H9 (cell line): ENCODE measurements around the gene MYOD1. TPM values are rescaled to one million over a fixed set of nuclear protein-coding genes. Genes with fewer than 3 reads are reported as not detected.

Experiments
- DNase-seq: peaks from one replicate; pipeline ENCODE4 v3.0.0-alpha.2; 2017
- H2AFZ ChIP-seq: one replicate; pipeline ENCODE4 v1.6.1; 2013; ENCODE audit warnings: mild to moderate bottlenecking, low read length, control low read depth, moderate library complexity
- H2AK5ac ChIP-seq: 2 replicates; pipeline ENCODE4 v1.6.1; 2013; ENCODE audit warnings: low read length, control low read depth, mixed read lengths; ENCODE audit not compliant: insufficient read length
- H2BK120ac ChIP-seq: one replicate; pipeline ENCODE4 v1.6.1; 2013; ENCODE audit warnings: low read depth, mild to moderate bottlenecking, low read length, control low read depth, inconsistent platforms; ENCODE audit not compliant: poor library complexity, severe bottlenecking
- H2BK12ac ChIP-seq: 2 replicates; pipeline ENCODE4 v1.6.1; 2013; ENCODE audit warnings: low read length, control low read depth, mixed read lengths, low read depth; ENCODE audit not compliant: insufficient read length
- H2BK15ac ChIP-seq: 2 replicates; pipeline ENCODE4 v1.6.1; 2013; ENCODE audit warnings: low read depth, low read length, control low read depth
- H2BK20ac ChIP-seq: one replicate; pipeline ENCODE4 v1.6.1; 2013; ENCODE audit warnings: low read depth, mild to moderate bottlenecking, low read length, control low read depth, inconsistent platforms; ENCODE audit not compliant: poor library complexity, severe bottlenecking
- H2BK5ac ChIP-seq: 2 replicates; pipeline ENCODE4 v1.6.1; 2013; ENCODE audit warnings: low read length, control low read depth, mixed read lengths; ENCODE audit not compliant: insufficient read length
- H3K14ac ChIP-seq: 2 replicates; pipeline ENCODE4 v1.6.1; 2013; ENCODE audit warnings: low read length, control low read depth; ENCODE audit not compliant: insufficient read depth
- H3K18ac ChIP-seq: 2 replicates; pipeline ENCODE4 v1.6.1; 2013; ENCODE audit warnings: low read depth, mild to moderate bottlenecking, mixed read lengths, low read length, control low read depth; ENCODE audit not compliant: insufficient read length
- H3K23ac ChIP-seq: 2 replicates; pipeline ENCODE4 v1.6.1; 2013; ENCODE audit warnings: low read length, control low read depth, mixed read lengths, low read depth; ENCODE audit not compliant: insufficient read length
- H3K23me2 ChIP-seq: 2 replicates; pipeline ENCODE4 v1.6.1; 2013; ENCODE audit warnings: low read depth, mild to moderate bottlenecking, mixed read lengths, low read length, control low read depth; ENCODE audit not compliant: insufficient read length, poor library complexity, severe bottlenecking
- H3K27ac ChIP-seq: 2 replicates; pipeline ENCODE4 v1.5.1; 2013; ENCODE audit warnings: low read length, control low read depth, mixed read lengths, low read depth; ENCODE audit not compliant: insufficient read length
- H3K27me3 ChIP-seq: 2 replicates; pipeline ENCODE4 v1.6.1; 2013; ENCODE audit warnings: low read length, control low read depth, inconsistent platforms; ENCODE audit not compliant: insufficient read depth
- H3K4ac ChIP-seq: 2 replicates; pipeline ENCODE4 v1.6.1; 2013; ENCODE audit warnings: low read depth, mild to moderate bottlenecking, control low read depth, inconsistent platforms, low read length, moderate library complexity
- H3K4me1 ChIP-seq: 2 replicates; pipeline ENCODE4 v1.6.1; 2013; ENCODE audit warnings: low read length, control low read depth, inconsistent platforms; ENCODE audit not compliant: insufficient read depth
- H3K4me2 ChIP-seq: 2 replicates; pipeline ENCODE4 v1.6.1; 2013; ENCODE audit warnings: low read length, control low read depth, mixed read lengths; ENCODE audit not compliant: insufficient read length, insufficient read depth
- H3K56ac ChIP-seq: 2 replicates; pipeline ENCODE4 v1.6.1; 2013; ENCODE audit warnings: low read depth, mild to moderate bottlenecking, mixed read lengths, low read length, control low read depth; ENCODE audit not compliant: insufficient read length
- H3K79me1 ChIP-seq: 2 replicates; pipeline ENCODE4 v1.6.1; 2013; ENCODE audit warnings: low read depth, mild to moderate bottlenecking, moderate library complexity, low read length, control low read depth, inconsistent platforms; ENCODE audit not compliant: insufficient read depth, poor library complexity, severe bottlenecking
- H3K79me2 ChIP-seq: 2 replicates; pipeline ENCODE4 v1.6.1; 2013; ENCODE audit warnings: low read length, control low read depth, inconsistent platforms; ENCODE audit not compliant: insufficient read depth
- H3K9ac ChIP-seq: 2 replicates; pipeline ENCODE4 v1.6.1; 2013; ENCODE audit warnings: low read length, control low read depth, mixed read lengths; ENCODE audit not compliant: insufficient read length; ENCODE audit errors: extremely low read depth
- H3K9me3 ChIP-seq: one replicate; pipeline ENCODE4 v1.6.1; 2013; ENCODE audit warnings: low read depth, low read length, inconsistent platforms; ENCODE audit not compliant: control insufficient read depth
- H3T11ph ChIP-seq: one replicate; pipeline ENCODE4 v1.6.1; 2013; ENCODE audit warnings: mild to moderate bottlenecking, low read length, control low read depth, inconsistent platforms
- H4K20me1 ChIP-seq: one replicate; pipeline ENCODE4 v1.6.1; 2013; ENCODE audit not compliant: control insufficient read depth, insufficient read length, insufficient read depth
- H4K5ac ChIP-seq: 2 replicates; pipeline ENCODE4 v1.6.1; 2013; ENCODE audit warnings: low read depth, mild to moderate bottlenecking, mixed read lengths, low read length, control low read depth; ENCODE audit not compliant: insufficient read length
- H4K8ac ChIP-seq: replicated peaks from 2 replicates; pipeline ENCODE4 v1.6.1; 2013; ENCODE audit warnings: low read length, control low read depth, mixed read lengths, low read depth; ENCODE audit not compliant: insufficient read length
- H4K91ac ChIP-seq: 2 replicates; pipeline ENCODE4 v1.6.1; 2013; ENCODE audit warnings: low read depth, mild to moderate bottlenecking, moderate library complexity, mixed read lengths, low read length, control low read depth; ENCODE audit not compliant: insufficient read length
- H3K27ac Mint-ChIP-seq, 3 experiments: 2 replicates in 2 of 3; 3 replicates in 1 of 3; pipeline ENCODE4 v1.8.0; 2020 to 2021; ENCODE audit warnings: mixed read lengths in 3 of 3, mild to moderate bottlenecking in 1 of 3, moderate library complexity in 1 of 3
- H3K27me3 Mint-ChIP-seq: 2 replicates; pipeline ENCODE4 v1.8.0; 2021; ENCODE audit warnings: low read depth, mild to moderate bottlenecking, moderate library complexity, mixed read lengths
- H3K36me3 Mint-ChIP-seq, 3 experiments: 2 replicates in 2 of 3; 3 replicates in 1 of 3; pipeline ENCODE4 v1.8.0; 2020 to 2021; ENCODE audit warnings: low read depth in 3 of 3, mixed read lengths in 3 of 3; ENCODE audit not compliant: insufficient read depth in 1 of 3
- H3K4me1 Mint-ChIP-seq, 2 experiments: 2 replicates each; pipeline ENCODE4 v1.8.0; 2020; ENCODE audit warnings: mixed read lengths in 2 of 2
- H3K4me3 Mint-ChIP-seq, 2 experiments: 2 replicates in 1 of 2; 3 replicates in 1 of 2; pipeline ENCODE4 v1.8.0; 2020 to 2021; ENCODE audit warnings: mild to moderate bottlenecking in 2 of 2, mixed read lengths in 2 of 2, moderate library complexity in 1 of 2
- H3K9me3 Mint-ChIP-seq, 2 experiments: 2 replicates in 1 of 2; 3 replicates in 1 of 2; pipeline ENCODE4 v1.8.0; 2020; ENCODE audit warnings: mild to moderate bottlenecking in 2 of 2, mixed read lengths in 2 of 2, moderate library complexity in 1 of 2
- CTCF ChIP-seq: fragments of 200-600 bp; sonication (generic); conservative IDR thresholded peaks from 3 replicates; pipeline ENCODE4 v1.8.0; 2021; ENCODE audit warnings: antibody characterized with exemption, mild to moderate bottlenecking
- WGBS: extraction: QIAGEN DNeasy Blood & Tissue Kit; methylation state at CpG from one replicate; pipeline ENCODE4 v1.1.7; 2013; ENCODE audit warnings: missing lambda C conversion rate, low lambda C conversion rate, mixed read lengths; ENCODE audit not compliant: insufficient read length; ENCODE audit errors: extremely low coverage; 5-methylcytosine and 5-hydroxymethylcytosine counted together
- total RNA-seq: library from RNA; stranded (reverse); gene quantifications from 2 replicates; pipeline ENCODE4 v1.2.1, GENCODE V29; 2021

MYOD1 gene
- total RNA-seq, 1 experiment from 2014 or later, result not detected

- Histone ChIP-seq H3K18ac (no peak overlapping the region), H3K9me3 (no peaks in the 10 kb centered on the region), H3K56ac (no peak overlapping the region), H4K20me1 (no peaks in the 10 kb centered on the region), H2BK12ac (no peak overlapping the region), H3K23me2 (peaks cover 5% of the 10 kb centered on the region), H3K79me2 (no peaks in the 10 kb centered on the region), H2BK120ac (no peak overlapping the region), H3K4me2 (peak overlapping the region; percentile 3), H3K4ac (no peak overlapping the region), H3K79me1 (no peaks in the 10 kb centered on the region), H2AFZ (no peak overlapping the region), H3K14ac (no peak overlapping the region), H3K9ac (no peak overlapping the region), H3K4me1 (no peaks in the 10 kb centered on the region), H3K27ac (no peak overlapping the region), H3T11ph (no peak overlapping the region), H2BK15ac (no peak overlapping the region), H4K8ac (no peak overlapping the region), H2BK5ac (no peak overlapping the region), H4K5ac (no peak overlapping the region), H2AK5ac (no peak overlapping the region), H3K23ac (no peak overlapping the region), H3K27me3 (peaks cover 31% of the 10 kb centered on the region), H4K91ac (no peak overlapping the region), H2BK20ac (no peak overlapping the region)
- H3K36me3 Mint-ChIP-seq, result peaks cover 0 to 2% (median 0%) of the 10 kb centered on the region in 3 experiments; a peak in 1 of 7 replicates
- TF ChIP-seq CTCF, result peak; percentile 68
- peak; percentile 52 for DNase-seq
- H3K27ac Mint-ChIP-seq, result no peak overlapping the region
- WGBS, result no CpG with 5 or more reads among the region's 102 CpGs
- peaks cover 40% of the 10 kb centered on the region for H3K27me3 Mint-ChIP-seq
- peaks cover 2 to 7% of the 10 kb centered on the region in 2 experiments; a peak in 4 of 5 replicates for H3K9me3 Mint-ChIP-seq
- H3K4me1 Mint-ChIP-seq, result peaks cover 2 to 20% of the 10 kb centered on the region in 2 experiments; a peak in 3 of 4 replicates
- peak overlapping the region; percentile 42 to 76 for H3K4me3 Mint-ChIP-seq
Measured at GRCh38 chr11:17735818-17736578, 16.6 kb downstream of the MYOD1 start.
